ENCODE data around the gene SPIC. TPM values are rescaled to one million over a fixed set of nuclear protein-coding genes. Genes with fewer than 3 reads are reported as not detected.

Gene SPIC
- total RNA-seq, 2 experiments from 2014 or later = not detected

Other genes starting within 250 kb of the SPIC start
- gene UTP20, start 195.2 kb upstream of the SPIC start, total RNA-seq = 10 to 100 TPM; 16.2 to 16.5 TPM
- 10 to 100 TPM; 40.1 to 40.4 TPM for gene ARL1, start 67.6 kb upstream of the SPIC start, total RNA-seq
- gene MYBPC1, start 119.6 kb downstream of the SPIC start, total RNA-seq = not detected
- gene CHPT1, start 222.3 kb downstream of the SPIC start, total RNA-seq = 10 to 100 TPM; 12.6 to 13.1 TPM